Stimulated activated CD4-positive, alpha-beta T cell treated with anti-CD3 and anti-CD28 coated beads, Interleukin-12 subunit alpha, Interleukin-12 subunit beta, amount 100 ng/mL, for 4 hours (primary cell): Measurements from ENCODE around the gene MX1.
"Not testable (repeated sequence)": the region's sequence is repeated elsewhere in the genome, so short reads cannot be mapped to it uniquely, and the experiment has no call there.

Source experiments
- DNase-seq: peaks from one replicate; pipeline ENCODE4 v3.0.0-alpha.2; 2020

Gene MX1

GRCh38 chr21:41407541-41408460 is 18.2 kb upstream of the MX1 start:
- DNase-seq, result no peak

- no peak for DNase-seq
These were observed 15.7 kb upstream of the MX1 start for GRCh38 chr21:41410361-41410760.

- DNase-seq, result no peak
These were observed 15.1 kb upstream of the MX1 start for GRCh38 chr21:41410767-41411448.

- no peak for DNase-seq
These were observed 14.5 kb upstream of the MX1 start for GRCh38 chr21:41411449-41412089.

- not testable (repeated sequence) for DNase-seq
These were observed 8.5 kb upstream of the MX1 start for GRCh38 chr21:41417505-41417904.

- no peak for DNase-seq
These were observed 7.6 kb upstream of the MX1 start for GRCh38 chr21:41418393-41418792.

- DNase-seq, result no peak
These were observed 6.9 kb upstream of the MX1 start for GRCh38 chr21:41418956-41419680.

GRCh38 chr21:41419921-41420862 is 5.8 kb upstream of the MX1 start:
- peak; percentile 44 for DNase-seq

GRCh38 chr21:41420998-41421397 is 5.0 kb upstream of the MX1 start:
- DNase-seq, result not testable (repeated sequence)

GRCh38 chr21:41422546-41423304 is 3.3 kb upstream of the MX1 start:
- DNase-seq, result no peak

- DNase-seq, result not testable (repeated sequence)
These were observed 2.8 kb upstream of the MX1 start for GRCh38 chr21:41423305-41423636.

- no peak for DNase-seq
These were observed 468 bp upstream of the MX1 start for GRCh38 chr21:41425588-41425953.

GRCh38 chr21:41426676-41427404 is 801 bp downstream of the MX1 start:
- DNase-seq, result no peak

GRCh38 chr21:41427556-41427955 is 1.5 kb downstream of the MX1 start:
- DNase-seq, result no peak

- no peak for DNase-seq
These were observed 2.3 kb downstream of the MX1 start for GRCh38 chr21:41428311-41428710.

- DNase-seq, result no peak
These were observed 2.8 kb downstream of the MX1 start for GRCh38 chr21:41428847-41429246.

- no peak for DNase-seq
These were observed 3.3 kb downstream of the MX1 start for GRCh38 chr21:41429305-41429704.

GRCh38 chr21:41429925-41430491 is 4.0 kb downstream of the MX1 start:
- no peak for DNase-seq

- no peak for DNase-seq
These were observed 5.9 kb downstream of the MX1 start for GRCh38 chr21:41431788-41432548.
